LoVo (cell line): ENCODE data around the gene JUN.

Experiments
- DNase-seq: peaks from one replicate; pipeline ENCODE4 v3.0.0-alpha.2; 2016; ENCODE audit warnings: low spot score

The JUN gene

GRCh38 chr1:58783993-58784757 is at the start of gene JUN:
JUN (minus strand) TSS chr1:58784047; CDS start chr1:58783070, 977 bp downstream.
- DNase-seq: peak; percentile 99

GRCh38 chr1:58833166-58833565 is 49.3 kb upstream of the JUN start:
- DNase-seq: no peak

GRCh38 chr1:58830291-58830690 is 46.4 kb upstream of the JUN start:
- DNase-seq: no peak

GRCh38 chr1:58829866-58830265 is 46.0 kb upstream of the JUN start:
- no peak for DNase-seq

- no peak for DNase-seq
These were observed 43.5 kb upstream of the JUN start for GRCh38 chr1:58827298-58827697.

GRCh38 chr1:58824753-58825389 is 41.0 kb upstream of the JUN start:
- peak; percentile 75 for DNase-seq

GRCh38 chr1:58823481-58824010 is 39.7 kb upstream of the JUN start:
- peak; percentile 20 for DNase-seq

- no peak for DNase-seq
These were observed 37.5 kb upstream of the JUN start for GRCh38 chr1:58821309-58821708.

GRCh38 chr1:58818976-58819375 is 35.1 kb upstream of the JUN start:
- DNase-seq: no peak

GRCh38 chr1:58818075-58818474 is 34.2 kb upstream of the JUN start:
- DNase-seq: no peak

- no peak for DNase-seq
These were observed 32.9 kb upstream of the JUN start for GRCh38 chr1:58816747-58817221.

GRCh38 chr1:58816072-58816746 is 32.4 kb upstream of the JUN start:
- peak; percentile 88 for DNase-seq

- peak; percentile 79 for DNase-seq
These were observed 31.8 kb upstream of the JUN start for GRCh38 chr1:58815686-58816071.

- peak; percentile 87 for DNase-seq
These were observed 31.3 kb upstream of the JUN start for GRCh38 chr1:58815069-58815685.

GRCh38 chr1:58814251-58815068 is 30.6 kb upstream of the JUN start:
- DNase-seq: peak; percentile 63

- DNase-seq: no peak
These were observed 30.0 kb upstream of the JUN start for GRCh38 chr1:58813801-58814200.

- no peak for DNase-seq
These were observed 29.5 kb upstream of the JUN start for GRCh38 chr1:58813361-58813760.

GRCh38 chr1:58812926-58813325 is 29.1 kb upstream of the JUN start:
- DNase-seq: no peak

GRCh38 chr1:58812468-58812867 is 28.6 kb upstream of the JUN start:
- DNase-seq: no peak

- no peak for DNase-seq
These were observed 27.5 kb upstream of the JUN start for GRCh38 chr1:58811303-58811702.

GRCh38 chr1:58809325-58810010 is 25.6 kb upstream of the JUN start:
- no peak for DNase-seq
